HCT116 (cell line): ENCODE measurements around the gene SMYD3. TPM values are rescaled to one million over a fixed set of nuclear protein-coding genes. Genes with fewer than 3 reads are reported as not detected.

Experiments used
- ATAC-seq: fragments of 200-7000 bp; cut with Tn5 transposase; 2 replicates; pipeline ENCODE4 v1.9.1; 2020; ENCODE audit warnings: mild to moderate bottlenecking, moderate library complexity
- BruUV-seq: library from RNA; stranded (reverse); fragments of 400-500 nt; replicated peaks from 2 replicates; lab custom pipeline; 2021; lab: Mats Ljungman, UMichigan
- CTCF ChIA-PET: fragments of 300-600 bp; sonication (Branson Sonifier 250); formaldehyde crosslinking; loops from one replicate; lab custom pipeline; 2021; ENCODE audit warnings: antibody characterized with exemption; lab: Charles Lee
- POLR2A ChIA-PET: fragments of 300-600, 350-600 bp; sonication (Branson Sonifier 250); formaldehyde crosslinking; loops from one replicate; lab custom pipeline; 2021; ENCODE audit warnings: antibody characterized with exemption; lab: Charles Lee
- RAD21 ChIA-PET, 2 experiments: fragments of 300-600 bp; sonication (Branson Sonifier 250); formaldehyde crosslinking; loops; one replicate each; lab custom pipeline; 2023; ENCODE audit warnings: low total read pairs in 2 of 2; ENCODE audit not compliant: uncharacterized antibody in 2 of 2, unreplicated experiment in 2 of 2, low non-redundant PET in 1 of 2; lab: Charles Lee
- DNase-seq: peaks from one replicate; pipeline ENCODE4 v3.0.0-alpha.2; 2010; ENCODE audit warnings: low read depth, low spot score
- H2AFZ ChIP-seq: fragments of 200-600 bp; shearing (Covaris generic), sonication (generic); 2 replicates; pipeline ENCODE4 v1.6.1; 2017; ENCODE audit warnings: low read depth, mixed run types, mixed read lengths, antibody characterized with exemption, low read length; ENCODE audit not compliant: poor library complexity, severe bottlenecking
- H3K27ac ChIP-seq: 2 replicates; pipeline ENCODE4 v1.5.1; 2012; ENCODE audit warnings: low read depth, low read length
- H3K27me3 ChIP-seq: fragments of 200-600 bp; sonication (generic); 2 replicates; pipeline ENCODE4 v1.6.1; 2016; ENCODE audit warnings: mixed run types, low read length, mixed read lengths; ENCODE audit not compliant: insufficient read depth
- H3K36me3 ChIP-seq, 2 experiments: fragments of 200-500 bp in 1 of 2; fragments of 200-600 bp in 1 of 2; sonication (Bioruptor generic) in 1 of 2; sonication (generic) in 1 of 2; 2 replicates each; pipeline versions ENCODE4 v1.5.1 to v1.6.1; 2014 to 2016; ENCODE audit warnings: low read length in 2 of 2, inconsistent platforms in 1 of 2, mixed read lengths in 1 of 2, mixed run types in 1 of 2; ENCODE audit not compliant: insufficient read depth in 2 of 2, control insufficient read depth in 1 of 2
- H3K4me1 ChIP-seq, 2 experiments: fragments of 200-600 bp in 1 of 2; sonication (generic) in 1 of 2; 2 replicates each; pipeline versions ENCODE4 v1.5.1 to v1.6.1; 2012 to 2017; ENCODE audit warnings: low read length in 2 of 2, inconsistent platforms in 1 of 2, mild to moderate bottlenecking in 1 of 2, mixed read lengths in 1 of 2, mixed run types in 1 of 2, moderate library complexity in 1 of 2; ENCODE audit not compliant: insufficient read depth in 2 of 2, control insufficient read depth in 1 of 2
- H3K4me2 ChIP-seq: fragments of 200-600 bp; sonication (generic); 2 replicates; pipeline ENCODE4 v1.6.1; 2017; ENCODE audit warnings: mixed run types, low read length, mixed read lengths
- H3K4me3 ChIP-seq, 2 experiments: fragments of 200-600 bp in 1 of 2; sonication (generic) in 1 of 2; replicated peaks in 1 of 2; 2 replicates each; pipeline ENCODE4 v1.5.1; 2011 to 2016; ENCODE audit warnings: low read length in 2 of 2, control low read depth in 1 of 2, low read depth in 1 of 2, mild to moderate bottlenecking in 1 of 2, mixed read lengths in 1 of 2, mixed run types in 1 of 2
- H3K79me2 ChIP-seq: fragments of 200-600 bp; sonication (generic); 2 replicates; pipeline ENCODE4 v1.6.1; 2017; ENCODE audit warnings: mild to moderate bottlenecking, mixed run types, low read length, moderate library complexity, mixed read lengths; ENCODE audit not compliant: insufficient read depth
- H3K9ac ChIP-seq: fragments of 200-600 bp; sonication (generic); 2 replicates; pipeline ENCODE4 v1.6.1; 2016; ENCODE audit warnings: low read length, mixed read lengths
- H3K9me2 ChIP-seq: fragments of 200-600 bp; sonication (generic), shearing (Covaris generic); 2 replicates; pipeline ENCODE4 v1.6.1; 2017; ENCODE audit warnings: mixed run types, mild to moderate bottlenecking, moderate library complexity; ENCODE audit not compliant: insufficient read depth
- H3K9me3 ChIP-seq, 2 experiments: fragments of 200-500 bp in 1 of 2; fragments of 200-600 bp in 1 of 2; sonication (Bioruptor generic) in 1 of 2; sonication (generic) in 1 of 2; 2 replicates each; pipeline ENCODE4 v1.6.1; 2014 to 2017; ENCODE audit warnings: low read length in 2 of 2, mixed read lengths in 2 of 2, inconsistent platforms in 1 of 2, low read depth in 1 of 2, mild to moderate bottlenecking in 1 of 2, mixed run types in 1 of 2, moderate library complexity in 1 of 2; ENCODE audit not compliant: control insufficient read depth in 1 of 2, insufficient read depth in 1 of 2
- H4K20me1 ChIP-seq: fragments of 200-600 bp; sonication (generic), shearing (Covaris generic); 2 replicates; pipeline ENCODE4 v1.6.1; 2017; ENCODE audit warnings: mixed run types, mild to moderate bottlenecking, moderate library complexity; ENCODE audit not compliant: insufficient read depth
- CEBPB ChIP-seq: IDR thresholded peaks from 2 replicates; pipeline ENCODE4 v1.6.1; 2012; ENCODE audit warnings: low read depth
- EGR1 ChIP-seq: IDR thresholded peaks from 2 replicates; pipeline ENCODE4 v1.6.1; 2012; ENCODE audit warnings: low read depth
- ELF1 ChIP-seq: IDR thresholded peaks from 2 replicates; pipeline ENCODE4 v1.6.1; 2012; ENCODE audit warnings: low read depth, borderline replicate concordance
- EZH2 ChIP-seq: fragments of 200-600 bp; sonication (generic); IDR thresholded peaks from 2 replicates; pipeline ENCODE4 v1.6.1; 2017; ENCODE audit warnings: antibody characterized with exemption, mixed run types
- EZH2phosphoT487 ChIP-seq: fragments of 200-600 bp; IDR thresholded peaks from 2 replicates; pipeline ENCODE4 v1.6.1; 2018; ENCODE audit warnings: antibody characterized with exemption, borderline replicate concordance
- FOSL1 ChIP-seq: IDR thresholded peaks from 2 replicates; pipeline ENCODE4 v1.6.1; 2012; ENCODE audit warnings: low read depth
- JUND ChIP-seq: IDR thresholded peaks from 2 replicates; pipeline ENCODE4 v1.6.1; 2012
- POLR2AphosphoS5 ChIP-seq: IDR thresholded peaks from 2 replicates; pipeline ENCODE4 v1.6.1; 2011; ENCODE audit warnings: mild to moderate bottlenecking, low read depth, low read length, moderate library complexity
- RAD21 ChIP-seq: IDR thresholded peaks from 2 replicates; pipeline ENCODE4 v1.6.1; 2012; ENCODE audit warnings: low read depth, mild to moderate bottlenecking
- SIN3A ChIP-seq: IDR thresholded peaks from 2 replicates; pipeline ENCODE4 v1.6.1; 2012; ENCODE audit warnings: low read depth
- SP1 ChIP-seq: IDR thresholded peaks from 2 replicates; pipeline ENCODE4 v1.6.1; 2012; ENCODE audit warnings: low read depth
- SRF ChIP-seq: IDR thresholded peaks from 2 replicates; pipeline ENCODE4 v1.6.1; 2012; ENCODE audit warnings: low read depth
- TCF7L2 ChIP-seq: IDR thresholded peaks from 2 replicates; pipeline ENCODE4 v1.7.0; 2011; ENCODE audit warnings: borderline replicate concordance, inconsistent platforms; ENCODE audit not compliant: insufficient read depth, insufficient read length; ENCODE audit errors: extremely low read depth
- ZFX ChIP-seq: fragments of 450-650 bp; IDR thresholded peaks from 2 replicates; pipeline ENCODE4 v1.6.1; 2017
- intact Hi-C: fragments of 100-400 bp; cut with micrococcal nuclease; formaldehyde crosslinking; loops from 2 replicates; pipeline ENCODE4 v1.10.0; 2022
- total RNA-seq: library from RNA; stranded (reverse); gene quantifications from one replicate; pipeline ENCODE4 v1.2.1, GENCODE V29; 2021; ENCODE audit not compliant: unreplicated experiment
- TF ChIP-seq, protein P1 (sequence below): IDR thresholded peaks from 2 replicates; pipeline ENCODE4 v1.6.1; 2012; ENCODE audit warnings: low read depth
- TF ChIP-seq, protein P2 (sequence below): IDR thresholded peaks from 2 replicates; pipeline ENCODE4 v1.6.1; 2012
- TF ChIP-seq, protein P3 (sequence below): IDR thresholded peaks from 2 replicates; pipeline ENCODE4 v1.6.1; 2011; ENCODE audit warnings: mild to moderate bottlenecking, low read length, moderate library complexity; ENCODE audit not compliant: insufficient replicate concordance; ENCODE audit errors: extremely low read depth

Gene SMYD3
- total RNA-seq, 1 experiment from 2014 or later: 33.6 TPM

DNA sequence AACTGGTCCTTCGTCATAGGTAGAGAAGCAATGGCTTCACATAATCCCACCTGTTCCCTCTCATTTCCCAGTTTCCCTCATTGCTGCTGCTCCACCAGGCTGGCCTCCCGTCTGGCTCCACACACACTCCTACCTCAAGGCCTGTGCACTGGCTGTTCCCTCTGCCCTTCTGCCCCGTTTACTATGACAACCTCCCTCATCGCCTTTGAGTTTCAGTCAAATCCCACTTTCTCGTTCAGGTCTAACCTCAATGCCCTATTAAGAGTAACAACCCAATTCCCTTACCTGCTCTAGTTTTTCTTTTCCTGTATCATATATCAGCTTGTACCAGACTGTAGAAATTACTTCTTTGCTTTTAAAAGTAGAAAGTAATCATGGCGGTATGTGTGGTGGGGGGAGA is 589.7 kb downstream of the SMYD3 start:
- Histone ChIP-seq H3K36me3 (no peaks in the 10 kb centered on the region), H3K4me2 (no peak overlapping the region), H3K27ac (no peak overlapping the region), H3K27me3 (no peaks in the 10 kb centered on the region), H3K9me2 (no peaks in the 10 kb centered on the region), H2AFZ (no peak overlapping the region), H3K9ac (no peak overlapping the region), H3K4me3 (no peak overlapping the region), H4K20me1 (no peaks in the 10 kb centered on the region), H3K9me3 (no peaks in the 10 kb centered on the region), H3K4me1 (no peaks in the 10 kb centered on the region), H3K79me2 (no peaks in the 10 kb centered on the region)
- BruUV-seq: no TSS peak
- intact Hi-C loops: no loop called here
- no peak for DNase-seq
- ChIA-PET CTCF (no interaction called here), RAD21 (no interaction called here), POLR2A (no interaction called here)
- no peak for TF ChIP-seq SP1
- TF ChIP-seq, protein P1, sequence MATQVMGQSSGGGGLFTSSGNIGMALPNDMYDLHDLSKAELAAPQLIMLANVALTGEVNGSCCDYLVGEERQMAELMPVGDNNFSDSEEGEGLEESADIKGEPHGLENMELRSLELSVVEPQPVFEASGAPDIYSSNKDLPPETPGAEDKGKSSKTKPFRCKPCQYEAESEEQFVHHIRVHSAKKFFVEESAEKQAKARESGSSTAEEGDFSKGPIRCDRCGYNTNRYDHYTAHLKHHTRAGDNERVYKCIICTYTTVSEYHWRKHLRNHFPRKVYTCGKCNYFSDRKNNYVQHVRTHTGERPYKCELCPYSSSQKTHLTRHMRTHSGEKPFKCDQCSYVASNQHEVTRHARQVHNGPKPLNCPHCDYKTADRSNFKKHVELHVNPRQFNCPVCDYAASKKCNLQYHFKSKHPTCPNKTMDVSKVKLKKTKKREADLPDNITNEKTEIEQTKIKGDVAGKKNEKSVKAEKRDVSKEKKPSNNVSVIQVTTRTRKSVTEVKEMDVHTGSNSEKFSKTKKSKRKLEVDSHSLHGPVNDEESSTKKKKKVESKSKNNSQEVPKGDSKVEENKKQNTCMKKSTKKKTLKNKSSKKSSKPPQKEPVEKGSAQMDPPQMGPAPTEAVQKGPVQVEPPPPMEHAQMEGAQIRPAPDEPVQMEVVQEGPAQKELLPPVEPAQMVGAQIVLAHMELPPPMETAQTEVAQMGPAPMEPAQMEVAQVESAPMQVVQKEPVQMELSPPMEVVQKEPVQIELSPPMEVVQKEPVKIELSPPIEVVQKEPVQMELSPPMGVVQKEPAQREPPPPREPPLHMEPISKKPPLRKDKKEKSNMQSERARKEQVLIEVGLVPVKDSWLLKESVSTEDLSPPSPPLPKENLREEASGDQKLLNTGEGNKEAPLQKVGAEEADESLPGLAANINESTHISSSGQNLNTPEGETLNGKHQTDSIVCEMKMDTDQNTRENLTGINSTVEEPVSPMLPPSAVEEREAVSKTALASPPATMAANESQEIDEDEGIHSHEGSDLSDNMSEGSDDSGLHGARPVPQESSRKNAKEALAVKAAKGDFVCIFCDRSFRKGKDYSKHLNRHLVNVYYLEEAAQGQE: no peak
- TF ChIP-seq POLR2AphosphoS5: no peak
- no peak for TF ChIP-seq RAD21
- TF ChIP-seq, protein P2, sequence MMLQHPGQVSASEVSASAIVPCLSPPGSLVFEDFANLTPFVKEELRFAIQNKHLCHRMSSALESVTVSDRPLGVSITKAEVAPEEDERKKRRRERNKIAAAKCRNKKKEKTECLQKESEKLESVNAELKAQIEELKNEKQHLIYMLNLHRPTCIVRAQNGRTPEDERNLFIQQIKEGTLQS: no peak
- TF ChIP-seq SIN3A: no peak
- TF ChIP-seq SRF: no peak
- TF ChIP-seq ZFX: no peak
- TF ChIP-seq TCF7L2: no peak
- no peak for TF ChIP-seq EGR1
- no peak for TF ChIP-seq EZH2phosphoT487
- no peak for TF ChIP-seq FOSL1
- TF ChIP-seq CEBPB: no peak
- TF ChIP-seq, protein P3, sequence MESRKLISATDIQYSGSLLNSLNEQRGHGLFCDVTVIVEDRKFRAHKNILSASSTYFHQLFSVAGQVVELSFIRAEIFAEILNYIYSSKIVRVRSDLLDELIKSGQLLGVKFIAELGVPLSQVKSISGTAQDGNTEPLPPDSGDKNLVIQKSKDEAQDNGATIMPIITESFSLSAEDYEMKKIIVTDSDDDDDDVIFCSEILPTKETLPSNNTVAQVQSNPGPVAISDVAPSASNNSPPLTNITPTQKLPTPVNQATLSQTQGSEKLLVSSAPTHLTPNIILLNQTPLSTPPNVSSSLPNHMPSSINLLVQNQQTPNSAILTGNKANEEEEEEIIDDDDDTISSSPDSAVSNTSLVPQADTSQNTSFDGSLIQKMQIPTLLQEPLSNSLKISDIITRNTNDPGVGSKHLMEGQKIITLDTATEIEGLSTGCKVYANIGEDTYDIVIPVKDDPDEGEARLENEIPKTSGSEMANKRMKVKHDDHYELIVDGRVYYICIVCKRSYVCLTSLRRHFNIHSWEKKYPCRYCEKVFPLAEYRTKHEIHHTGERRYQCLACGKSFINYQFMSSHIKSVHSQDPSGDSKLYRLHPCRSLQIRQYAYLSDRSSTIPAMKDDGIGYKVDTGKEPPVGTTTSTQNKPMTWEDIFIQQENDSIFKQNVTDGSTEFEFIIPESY: no peak
- TF ChIP-seq JUND: no peak
- TF ChIP-seq EZH2: no peak
- TF ChIP-seq ELF1: no peak
- no peak for ATAC-seq
